ENCODE data around the gene MAVS. TPM values are rescaled to one million over a fixed set of nuclear protein-coding genes. Genes with fewer than 3 reads are reported as not detected.
A peak's percentile ranks its signal among the peaks of the same experiment; 100 is the strongest.

The MAVS gene
- total RNA-seq, 1 experiment from 2014 or later = 31.7 TPM

DNA sequence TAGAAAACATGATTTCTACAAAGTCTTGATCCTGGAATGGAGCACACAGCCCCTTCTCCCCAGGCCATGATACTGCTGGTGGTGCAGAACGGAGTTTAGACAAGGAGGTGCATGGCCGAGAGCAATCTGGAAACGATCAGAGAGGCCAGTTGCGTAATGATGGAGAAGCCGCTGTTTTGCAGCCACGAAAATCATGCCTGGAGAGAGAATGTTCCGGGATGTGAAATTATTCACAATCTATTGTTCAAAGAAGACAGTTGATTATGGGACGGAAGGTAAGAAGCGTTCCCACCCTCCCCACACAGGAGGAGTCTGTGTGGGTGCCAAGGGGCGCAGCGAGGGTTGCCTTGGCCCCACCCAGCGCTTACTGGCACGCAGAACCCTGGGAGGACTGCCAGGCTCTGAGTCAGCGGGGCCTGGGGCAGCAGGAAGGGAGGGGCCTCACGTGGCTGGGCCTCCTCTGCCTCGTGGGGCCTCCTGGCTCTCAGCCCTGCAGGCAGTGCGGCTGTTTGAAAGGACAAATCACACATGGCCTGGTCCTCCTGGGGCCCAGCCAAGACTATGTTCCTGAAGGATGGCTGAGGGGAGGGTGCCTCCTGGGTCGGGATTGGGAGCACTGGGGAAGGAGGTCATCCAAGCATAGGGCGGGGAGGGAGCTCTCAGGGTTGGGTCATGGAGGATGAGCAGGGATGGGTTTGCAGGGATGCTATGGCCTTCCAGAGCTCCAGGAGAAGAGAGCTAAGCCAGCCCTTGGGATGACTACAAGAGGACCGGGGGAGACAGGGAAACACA, 35.0 kb upstream of the MAVS start:
- BruUV-seq (replicated peaks) = no TSS peak
- Mint-ChIP-seq H3K27me3 (ENCODE audit: insufficient read depth, unreplicated experiment) (no peaks in the 10 kb centered on the region), H3K4me1 (ENCODE audit: insufficient read depth, unreplicated experiment) (peaks cover 33% of the 10 kb centered on the region), H3K36me3 (ENCODE audit: insufficient read depth, unreplicated experiment) (peaks cover 38% of the 10 kb centered on the region), H3K4me3 (ENCODE audit: unreplicated experiment) (peak overlapping the region; percentile 83), H3K27ac (ENCODE audit: low read depth, unreplicated experiment) (peak overlapping the region; percentile 95), H3K9me3 (ENCODE audit: unreplicated experiment) (no peaks in the 10 kb centered on the region)
- CTCF ChIA-PET = interaction anchor here (0.5 to 2.5 kb wide), 11 partner anchors 11 to 1281 kb away, joined by 3 to 11 read pairs (median 3); partner anchors contain the start of gene CDC25B
- intact Hi-C loops (cut with micrococcal nuclease) = loop anchor here (1.0 kb wide), 1 partner anchor 14 kb away; no protein-coding TSS in a partner anchor
- POLR2A ChIA-PET = interaction anchor here (0.7 to 3.7 kb wide), 8 partner anchors 9 to 80 kb away, joined by 3 to 24 read pairs (median 6); partner anchors contain the start of gene ADISSP
- TF ChIP-seq, protein P1, sequence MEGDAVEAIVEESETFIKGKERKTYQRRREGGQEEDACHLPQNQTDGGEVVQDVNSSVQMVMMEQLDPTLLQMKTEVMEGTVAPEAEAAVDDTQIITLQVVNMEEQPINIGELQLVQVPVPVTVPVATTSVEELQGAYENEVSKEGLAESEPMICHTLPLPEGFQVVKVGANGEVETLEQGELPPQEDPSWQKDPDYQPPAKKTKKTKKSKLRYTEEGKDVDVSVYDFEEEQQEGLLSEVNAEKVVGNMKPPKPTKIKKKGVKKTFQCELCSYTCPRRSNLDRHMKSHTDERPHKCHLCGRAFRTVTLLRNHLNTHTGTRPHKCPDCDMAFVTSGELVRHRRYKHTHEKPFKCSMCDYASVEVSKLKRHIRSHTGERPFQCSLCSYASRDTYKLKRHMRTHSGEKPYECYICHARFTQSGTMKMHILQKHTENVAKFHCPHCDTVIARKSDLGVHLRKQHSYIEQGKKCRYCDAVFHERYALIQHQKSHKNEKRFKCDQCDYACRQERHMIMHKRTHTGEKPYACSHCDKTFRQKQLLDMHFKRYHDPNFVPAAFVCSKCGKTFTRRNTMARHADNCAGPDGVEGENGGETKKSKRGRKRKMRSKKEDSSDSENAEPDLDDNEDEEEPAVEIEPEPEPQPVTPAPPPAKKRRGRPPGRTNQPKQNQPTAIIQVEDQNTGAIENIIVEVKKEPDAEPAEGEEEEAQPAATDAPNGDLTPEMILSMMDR (IDR thresholded peaks at IDR 0.05; ENCODE audit: unreplicated experiment) = no peak
- peak; percentile 99 for DNase-seq (ENCODE audit: unreplicated experiment)

DNA sequence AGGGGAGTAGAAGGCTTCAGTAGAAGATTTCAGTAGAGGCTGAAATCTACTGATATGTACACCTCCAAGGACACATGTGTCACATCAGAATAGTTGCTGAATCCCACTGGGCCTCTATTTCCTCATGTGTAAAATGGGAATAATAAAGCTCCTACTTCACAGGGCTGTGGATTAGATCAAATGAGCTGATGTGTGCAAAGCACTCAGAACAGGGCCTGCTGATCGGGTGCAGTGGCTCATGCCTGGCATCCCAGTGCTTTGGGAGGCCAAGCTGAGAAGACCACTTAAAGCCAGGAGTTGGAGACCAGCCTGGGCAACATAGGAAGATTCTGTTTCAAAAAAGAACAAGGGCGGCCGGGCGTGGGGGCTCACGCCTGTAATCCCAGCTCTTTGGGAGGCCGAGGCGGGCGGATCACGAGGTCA, 34.4 kb upstream of the MAVS start:
- TF ChIP-seq, protein P1 (IDR thresholded peaks at IDR 0.05; ENCODE audit: unreplicated experiment) = no peak
- intact Hi-C loops (cut with micrococcal nuclease) = no loop called here
- peak overlapping the region; percentile 83 for H3K4me3 Mint-ChIP-seq (ENCODE audit: unreplicated experiment)
- BruUV-seq (replicated peaks) = no TSS peak
- POLR2A ChIA-PET = interaction anchor here (0.7 to 3.7 kb wide), 8 partner anchors 9 to 78 kb away, joined by 3 to 24 read pairs (median 6); partner anchors contain the start of gene ADISSP
- H3K27me3 Mint-ChIP-seq (ENCODE audit: insufficient read depth, unreplicated experiment) = no peaks in the 10 kb centered on the region
- peaks cover 32% of the 10 kb centered on the region for H3K36me3 Mint-ChIP-seq (ENCODE audit: insufficient read depth, unreplicated experiment)
- no peak for DNase-seq (ENCODE audit: unreplicated experiment)
- H3K27ac Mint-ChIP-seq (ENCODE audit: low read depth, unreplicated experiment) = peak overlapping the region; percentile 95
- peaks cover 27% of the 10 kb centered on the region for H3K4me1 Mint-ChIP-seq (ENCODE audit: insufficient read depth, unreplicated experiment)
- CTCF ChIA-PET = interaction anchor here (0.5 to 1.3 kb wide), 8 partner anchors 11 to 1281 kb away, joined by 3 to 7 read pairs (median 3); partner anchors contain the start of gene CDC25B
- no peaks in the 10 kb centered on the region for H3K9me3 Mint-ChIP-seq (ENCODE audit: unreplicated experiment)

DNA sequence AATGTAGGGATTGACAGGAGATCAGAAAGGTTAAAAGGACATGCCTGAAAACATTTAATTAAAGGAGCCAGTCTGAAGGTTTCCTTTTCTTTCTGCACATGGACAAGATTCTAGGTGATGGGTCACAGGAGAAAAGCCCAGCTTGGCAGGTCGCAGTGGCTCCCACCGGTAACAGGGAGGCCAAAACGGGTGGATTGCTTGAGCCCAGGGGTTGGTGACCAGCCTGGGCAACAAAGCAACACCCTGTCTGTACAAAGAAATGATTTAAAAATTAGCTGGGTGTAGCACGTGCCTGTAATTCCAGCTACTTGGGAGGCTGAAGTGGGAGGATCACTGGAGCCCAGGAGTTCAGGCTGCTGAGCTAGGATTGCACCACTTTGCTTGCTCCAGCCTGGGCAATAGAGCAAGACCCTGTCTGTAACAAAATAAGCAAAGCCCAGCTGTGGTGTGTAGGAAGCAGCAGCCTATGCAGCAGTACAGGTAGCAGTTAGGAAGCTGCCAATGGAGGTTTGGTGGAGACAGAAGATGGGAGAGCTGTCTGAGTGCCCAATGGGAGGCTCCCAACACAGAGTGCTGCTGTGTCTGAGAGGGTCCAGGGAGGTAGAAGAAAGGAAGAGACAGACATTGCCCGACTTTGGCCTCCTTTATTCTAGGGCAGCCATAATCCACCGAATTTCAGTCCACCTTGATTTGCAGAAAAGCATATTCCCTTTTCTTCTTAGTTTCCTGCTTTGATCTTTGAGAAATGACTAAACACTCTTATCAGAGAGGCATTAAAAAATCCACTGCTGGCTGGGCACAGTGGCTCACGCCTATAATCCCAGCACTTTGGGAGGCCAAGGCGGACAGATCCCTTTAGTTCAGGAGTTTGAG, 33.4 kb upstream of the MAVS start:
- H3K27ac Mint-ChIP-seq (ENCODE audit: low read depth, unreplicated experiment) = no peak overlapping the region
- H3K27me3 Mint-ChIP-seq (ENCODE audit: insufficient read depth, unreplicated experiment) = no peaks in the 10 kb centered on the region
- no peak for DNase-seq (ENCODE audit: unreplicated experiment)
- TF ChIP-seq, protein P1 (IDR thresholded peaks at IDR 0.05; ENCODE audit: unreplicated experiment) = no peak
- peaks cover 25% of the 10 kb centered on the region for H3K4me1 Mint-ChIP-seq (ENCODE audit: insufficient read depth, unreplicated experiment)
- ChIA-PET CTCF (interaction anchor here (0.5 to 10.7 kb wide), 6 partner anchors 10 to 136 kb away, joined by 3 to 231 read pairs (median 4); partner anchors contain the start of genes CENPB and SPEF1), POLR2A (interaction anchor here (0.6 to 3.7 kb wide), 5 partner anchors 10 to 77 kb away, joined by 3 to 24 read pairs (median 5); partner anchors contain the start of gene ADISSP)
- no peaks in the 10 kb centered on the region for H3K9me3 Mint-ChIP-seq (ENCODE audit: unreplicated experiment)
- no TSS peak for BruUV-seq (replicated peaks)
- H3K36me3 Mint-ChIP-seq (ENCODE audit: insufficient read depth, unreplicated experiment) = peaks cover 23% of the 10 kb centered on the region
- intact Hi-C loops (cut with micrococcal nuclease) = no loop called here
- no peak overlapping the region for H3K4me3 Mint-ChIP-seq (ENCODE audit: unreplicated experiment)
